Activated T-helper 1 cell treated with anti-CD3 and anti-CD28 coated beads, Interleukin-12 subunit alpha, Interleukin-12 subunit beta, Interleukin-2, Interleukin-4 antibody, amounts not matched to agents 30 ng/mL and 10 ng/mL and 1 ng/mL, durations not matched to agents 14 hours and 24 hours and 36 hours (primary cell): ENCODE measurements around the gene RGS19. TPM values are rescaled to one million over a fixed set of nuclear protein-coding genes. Genes with fewer than 3 reads are reported as not detected.
A peak's percentile ranks its signal among the peaks of the same experiment; 100 is the strongest.

Experiments
- DNase-seq: peaks from one replicate; pipeline ENCODE4 v3.0.0; 2021; ENCODE audit warnings: low spot score
- H3K27ac Mint-ChIP-seq: one replicate; pipeline ENCODE4 v1.8.0; 2021; ENCODE audit warnings: mild to moderate bottlenecking, mixed read lengths
- H3K27me3 Mint-ChIP-seq: one replicate; pipeline ENCODE4 v1.8.0; 2022; ENCODE audit warnings: mild to moderate bottlenecking, moderate library complexity, mixed read lengths; ENCODE audit not compliant: insufficient read depth
- H3K36me3 Mint-ChIP-seq: one replicate; pipeline ENCODE4 v1.8.0; 2021; ENCODE audit warnings: low read depth, mixed read lengths
- H3K4me1 Mint-ChIP-seq: one replicate; pipeline ENCODE4 v1.8.0; 2021; ENCODE audit warnings: low read depth, mixed read lengths
- H3K4me3 Mint-ChIP-seq: one replicate; pipeline ENCODE4 v1.8.0; 2021; ENCODE audit warnings: mild to moderate bottlenecking, moderate library complexity, mixed read lengths
- H3K9me3 Mint-ChIP-seq: one replicate; pipeline ENCODE4 v1.8.0; 2021; ENCODE audit warnings: mixed read lengths
- intact Hi-C: fragments of 100-400 bp; cut with micrococcal nuclease; formaldehyde crosslinking; loops from one replicate; pipeline ENCODE4 v1.15.1; 2024
- total RNA-seq: library from RNA; stranded (reverse); gene quantifications from 2 replicates; pipeline ENCODE4 v1.2.3, GENCODE V29; 2022

The RGS19 gene
- total RNA-seq, 1 donor from 2014 or later: 54.7 TPM

DNA sequence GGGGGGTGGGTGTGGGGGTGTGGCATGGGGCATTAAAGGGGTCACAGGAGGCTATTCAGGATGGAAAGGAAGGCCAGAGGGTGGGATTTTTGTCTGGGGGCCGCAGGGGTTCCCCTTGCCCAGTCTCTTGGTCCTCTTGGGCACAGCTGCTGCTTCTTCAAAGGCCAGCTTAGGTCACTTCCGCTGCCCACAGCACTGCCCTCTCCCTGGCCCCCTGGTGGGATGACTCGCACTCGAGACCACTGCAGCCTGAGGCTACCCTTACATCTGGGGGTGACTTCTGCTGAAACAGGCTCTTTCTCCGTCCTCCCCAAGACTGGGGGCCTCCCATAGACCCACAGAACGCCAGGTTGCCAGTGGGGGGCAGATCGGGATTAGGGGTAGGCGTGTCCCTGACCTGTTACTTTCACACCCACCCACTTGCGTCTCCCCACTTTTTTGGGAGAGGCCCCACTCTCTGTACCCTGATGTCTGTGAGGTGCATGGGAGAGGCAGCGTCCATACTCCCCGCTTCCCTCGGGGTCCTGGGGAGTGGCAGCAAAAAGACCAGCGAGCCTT lies 3.6 kb upstream of the RGS19 start:
- peaks cover 21% of the 10 kb centered on the region for H3K4me1 Mint-ChIP-seq
- no peak for DNase-seq
- intact Hi-C loops: loop anchor here (1.0 kb wide), 1 partner anchor 37 kb away; no protein-coding TSS in a partner anchor
- peaks cover 24% of the 10 kb centered on the region for H3K27me3 Mint-ChIP-seq
- H3K4me3 Mint-ChIP-seq: peak overlapping the region; percentile 72
- peaks cover 1% of the 10 kb centered on the region for H3K36me3 Mint-ChIP-seq
- peaks cover 3% of the 10 kb centered on the region for H3K9me3 Mint-ChIP-seq
- peak overlapping the region; percentile 55 for H3K27ac Mint-ChIP-seq

DNA sequence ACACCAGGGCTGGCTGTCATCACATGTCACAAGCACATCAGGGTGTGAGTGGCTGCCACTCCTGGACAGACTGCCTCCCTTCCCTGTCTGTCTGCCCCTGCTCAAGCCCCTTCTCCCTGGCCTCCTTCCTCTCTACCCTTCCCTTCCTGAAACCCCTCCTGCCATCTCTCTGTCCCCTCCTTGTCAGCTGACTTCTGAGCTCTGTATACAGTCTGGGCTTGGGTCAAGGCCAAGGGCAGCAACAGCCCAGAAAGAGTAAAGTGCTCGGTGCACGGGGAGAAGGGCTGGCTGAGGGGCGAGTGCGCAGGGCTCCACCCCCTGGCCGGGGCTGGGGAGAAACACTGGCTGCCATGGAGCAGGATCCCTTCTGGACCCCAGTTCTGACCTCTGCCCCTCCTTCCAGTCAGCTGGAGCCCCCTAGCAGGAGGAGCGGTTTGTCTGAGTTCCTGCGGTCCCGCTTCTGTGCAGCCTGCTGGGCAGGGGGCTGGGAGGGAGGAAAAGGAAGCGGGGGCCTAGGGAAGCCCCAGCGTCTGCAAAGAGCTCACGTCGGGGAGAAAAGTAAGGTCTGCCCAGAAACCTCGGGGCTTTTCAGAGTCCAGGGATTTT lies 2.9 kb upstream of the RGS19 start:
- Mint-ChIP-seq H3K4me1 (peaks cover 24% of the 10 kb centered on the region), H3K36me3 (peaks cover 2% of the 10 kb centered on the region), H3K9me3 (no peaks in the 10 kb centered on the region), H3K27me3 (peaks cover 24% of the 10 kb centered on the region), H3K4me3 (peak overlapping the region; percentile 65), H3K27ac (peak overlapping the region; percentile 44)
- no peak for DNase-seq
- intact Hi-C loops: no loop called here

DNA sequence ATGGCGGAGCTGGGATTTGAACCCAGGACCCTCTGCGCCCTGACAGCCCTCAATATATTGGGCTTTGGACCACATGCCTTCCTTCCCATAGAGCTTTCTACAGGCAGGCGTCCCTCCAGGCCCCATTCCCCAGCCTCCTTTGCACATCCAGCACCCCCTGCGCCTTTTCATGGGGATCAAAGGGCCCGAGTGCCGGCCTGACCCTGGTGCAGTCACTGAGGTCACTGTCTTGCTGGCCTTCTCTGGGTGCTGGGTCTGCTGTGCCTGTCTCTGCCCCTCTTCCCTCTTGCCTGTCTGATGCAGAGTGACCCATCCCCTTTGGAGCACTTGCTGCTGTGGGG lies 2.3 kb upstream of the RGS19 start:
- no peak for DNase-seq
- intact Hi-C loops: no loop called here
- H3K4me1 Mint-ChIP-seq: peaks cover 24% of the 10 kb centered on the region
- H3K4me3 Mint-ChIP-seq: peak overlapping the region; percentile 65
- peaks cover 24% of the 10 kb centered on the region for H3K27me3 Mint-ChIP-seq
- H3K36me3 Mint-ChIP-seq: peaks cover 2% of the 10 kb centered on the region
- H3K27ac Mint-ChIP-seq: peak overlapping the region; percentile 72
- no peaks in the 10 kb centered on the region for H3K9me3 Mint-ChIP-seq

DNA sequence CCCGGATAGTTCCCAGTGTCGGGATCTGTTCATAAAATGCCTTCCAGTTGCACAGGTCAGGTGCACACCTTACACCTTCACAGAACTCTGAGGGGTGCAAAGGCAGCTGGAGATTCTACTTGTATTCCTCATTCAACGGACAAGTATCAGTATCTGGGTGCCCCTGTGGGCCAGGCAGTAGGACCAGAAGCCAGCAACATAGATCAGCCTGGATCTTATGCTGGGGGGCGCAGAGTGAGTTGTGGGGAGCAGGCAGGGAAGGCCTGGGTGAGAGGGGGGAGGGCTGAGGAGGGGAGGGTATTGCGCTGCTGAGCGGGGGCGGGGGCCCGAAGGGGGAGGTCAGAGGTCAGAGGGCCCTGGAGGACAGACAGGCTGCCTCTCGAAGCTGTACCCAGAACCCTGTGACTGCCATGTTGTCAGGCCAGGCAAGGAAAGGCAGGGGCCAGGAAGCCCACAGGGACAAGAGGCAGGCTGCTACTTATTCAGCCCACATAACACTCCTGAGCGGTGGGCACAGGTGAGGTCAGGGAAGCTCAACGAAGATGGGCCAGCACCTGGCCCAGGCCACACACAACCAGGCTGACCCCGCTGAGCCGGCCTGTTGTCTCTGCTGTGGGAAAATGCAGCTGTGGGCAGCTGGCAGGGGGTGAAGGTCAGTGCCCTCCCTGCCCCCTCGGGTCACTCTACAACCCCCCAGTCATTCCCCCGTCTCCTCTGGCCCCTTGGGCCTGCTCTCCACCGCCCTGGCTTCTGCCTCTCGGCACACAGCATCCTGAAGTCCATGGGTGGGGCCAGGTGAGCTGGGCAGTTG lies 1.7 kb upstream of the RGS19 start:
- peaks cover 3% of the 10 kb centered on the region for H3K36me3 Mint-ChIP-seq
- H3K9me3 Mint-ChIP-seq: no peaks in the 10 kb centered on the region
- H3K27me3 Mint-ChIP-seq: peaks cover 21% of the 10 kb centered on the region
- H3K4me1 Mint-ChIP-seq: peaks cover 24% of the 10 kb centered on the region
- no peak for DNase-seq
- intact Hi-C loops: no loop called here
- H3K27ac Mint-ChIP-seq: peak overlapping the region; percentile 48
- peak overlapping the region; percentile 72 for H3K4me3 Mint-ChIP-seq

DNA sequence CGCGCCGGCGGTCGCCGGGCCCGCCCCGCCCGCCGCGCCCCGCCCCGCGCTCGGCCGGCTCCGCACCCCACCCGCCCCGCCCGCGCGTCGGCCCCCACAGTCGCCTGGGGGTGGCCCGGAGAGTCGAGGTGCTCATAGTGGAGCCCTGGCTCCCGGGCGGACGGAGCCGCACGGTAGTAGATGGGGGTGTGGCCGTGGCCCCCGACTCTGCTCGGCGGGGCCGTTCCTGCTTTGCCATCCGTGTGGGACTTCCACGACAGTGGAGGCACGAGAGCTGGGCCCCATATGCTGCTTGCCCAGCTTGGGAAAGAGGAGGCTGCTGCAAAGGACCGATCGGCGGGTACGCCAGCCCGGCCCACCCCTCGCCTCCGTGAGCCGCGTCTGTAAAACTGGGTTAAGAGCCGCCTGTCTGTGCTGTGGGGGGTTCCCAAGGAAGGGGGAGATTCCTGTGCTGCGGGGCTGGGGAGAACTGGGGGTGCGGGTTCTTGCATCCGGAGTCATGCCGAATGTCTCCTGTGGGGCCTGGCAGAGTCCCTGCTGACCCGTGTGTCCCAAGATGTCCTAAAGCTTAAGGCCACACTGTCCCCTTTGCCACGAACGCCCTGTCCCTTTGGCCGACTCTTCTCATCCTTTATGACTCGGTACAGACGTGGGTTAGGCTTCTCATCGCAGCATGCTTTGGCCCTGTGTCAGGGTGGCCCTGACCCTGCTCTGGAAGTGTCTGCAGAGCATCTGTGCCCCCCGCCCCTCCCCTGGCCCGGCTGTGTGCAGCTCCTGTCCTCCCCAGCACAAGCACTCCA lies 895 bp upstream of the RGS19 start, which contains the start of gene OPRL1:
Gene OPRL1, plus strand, starts transcription at position 70 of the 800 bp plus-strand sequence. CDS start 12,639 bp downstream, outside the sequence.
- Mint-ChIP-seq H3K9me3 (no peaks in the 10 kb centered on the region), H3K27ac (peak within 1 kb of the TSS; percentile 83), H3K4me3 (peak within 1 kb of the TSS; percentile 93), H3K4me1 (peaks cover 24% of the 10 kb centered on the region), H3K27me3 (peaks cover 13% of the 10 kb centered on the region), H3K36me3 (peaks cover 7% of the 10 kb centered on the region)
- intact Hi-C loops: no loop called here
- no peak for DNase-seq

DNA sequence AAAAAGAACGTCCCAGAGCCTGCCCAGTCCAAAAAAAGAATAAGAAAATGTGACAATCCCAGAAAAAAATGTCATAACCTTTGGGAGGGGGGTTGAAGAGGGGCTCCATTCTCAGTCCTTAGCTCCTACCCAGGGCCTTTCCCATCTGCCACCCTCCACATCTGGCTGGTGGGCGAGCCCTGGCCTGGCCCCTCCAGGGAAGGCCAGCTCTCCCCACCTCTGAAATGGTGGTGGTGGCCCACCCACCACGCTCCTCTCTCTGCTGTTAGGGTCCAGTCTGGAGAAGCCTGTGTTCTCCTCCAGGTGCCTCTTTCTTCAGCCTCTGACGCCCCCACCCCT lies 415 bp downstream of the RGS19 start:
- H3K4me3 Mint-ChIP-seq: peak overlapping the region; percentile 93
- peaks cover 20% of the 10 kb centered on the region for H3K4me1 Mint-ChIP-seq
- intact Hi-C loops: loop anchor here (1.0 to 5.0 kb wide), 7 partner anchors 16 to 862 kb away; partner anchors contain the start of genes C20orf204, DNAJC5, PCMTD2 and RTEL1
- no peak for DNase-seq
- H3K27ac Mint-ChIP-seq: peak overlapping the region; percentile 83
- peaks cover 8% of the 10 kb centered on the region for H3K36me3 Mint-ChIP-seq
- H3K27me3 Mint-ChIP-seq: peaks cover 4% of the 10 kb centered on the region
- no peaks in the 10 kb centered on the region for H3K9me3 Mint-ChIP-seq

DNA sequence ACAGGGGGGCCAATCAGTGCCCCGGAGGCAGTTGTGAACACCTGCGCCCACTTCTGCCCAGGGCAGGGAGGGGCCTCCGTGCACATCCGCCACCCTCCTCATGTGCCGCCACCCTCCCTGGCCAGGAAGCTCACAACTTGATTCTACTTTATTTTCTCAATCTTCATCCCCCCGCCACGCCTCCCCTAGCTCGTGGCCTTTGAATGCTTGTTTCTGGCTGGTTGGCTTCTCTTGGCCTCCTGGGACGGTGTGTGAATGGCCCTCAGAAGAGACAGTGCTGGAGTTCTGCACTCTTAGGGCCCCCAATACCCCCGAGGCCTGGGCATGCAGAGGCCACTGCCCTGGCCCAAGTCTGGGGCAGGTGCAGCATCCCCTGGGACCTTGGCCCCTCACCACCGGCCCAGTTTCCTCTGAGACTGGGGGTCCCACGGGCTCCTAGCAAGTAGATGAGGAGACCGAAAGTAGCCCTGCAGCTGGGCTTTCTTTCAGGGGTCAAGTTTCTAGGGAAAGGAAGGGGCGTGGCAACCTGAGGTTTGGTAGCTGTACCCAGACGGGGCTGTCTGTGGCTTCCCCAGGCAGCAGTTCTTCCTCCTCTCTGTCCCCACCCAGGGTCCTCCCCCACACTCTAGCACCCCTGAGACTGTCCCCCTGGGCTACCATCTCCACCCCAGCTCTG lies 1.3 kb downstream of the RGS19 start:
- Mint-ChIP-seq H3K9me3 (no peaks in the 10 kb centered on the region), H3K4me1 (peaks cover 20% of the 10 kb centered on the region), H3K4me3 (peak overlapping the region; percentile 93), H3K36me3 (peaks cover 8% of the 10 kb centered on the region), H3K27ac (peak overlapping the region; percentile 84), H3K27me3 (peaks cover 4% of the 10 kb centered on the region)
- peak; percentile 52 for DNase-seq
- intact Hi-C loops: loop anchor here (1.0 to 5.0 kb wide), 6 partner anchors 12 to 861 kb away; partner anchors contain the start of genes C20orf204, DNAJC5, RTEL1 and YTHDF1

DNA sequence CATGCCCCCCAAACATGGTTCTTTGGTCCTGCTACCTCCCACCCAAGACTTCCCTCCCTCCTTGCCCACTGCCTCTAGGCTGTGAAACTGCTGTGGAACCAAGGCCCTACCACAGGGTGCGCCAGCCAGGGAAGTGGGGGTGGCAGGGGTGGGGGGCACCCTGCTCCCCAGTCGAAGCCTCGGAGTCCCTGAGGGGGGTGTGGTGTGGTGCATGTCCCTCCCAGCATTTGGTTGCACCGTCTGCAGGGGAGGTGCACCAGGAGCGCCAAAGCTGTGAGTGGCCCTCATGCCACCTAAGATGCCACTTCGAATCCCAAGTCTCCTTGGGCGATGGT lies 1.8 kb downstream of the RGS19 start:
- Mint-ChIP-seq H3K27me3 (peaks cover 2% of the 10 kb centered on the region), H3K9me3 (no peaks in the 10 kb centered on the region), H3K4me1 (peaks cover 19% of the 10 kb centered on the region), H3K27ac (peak overlapping the region; percentile 84), H3K36me3 (peaks cover 9% of the 10 kb centered on the region), H3K4me3 (peak overlapping the region; percentile 93)
- intact Hi-C loops: loop anchor here (1.0 to 5.0 kb wide), 6 partner anchors 11 to 860 kb away; partner anchors contain the start of genes C20orf204, DNAJC5, RTEL1 and YTHDF1
- DNase-seq: no peak

DNA sequence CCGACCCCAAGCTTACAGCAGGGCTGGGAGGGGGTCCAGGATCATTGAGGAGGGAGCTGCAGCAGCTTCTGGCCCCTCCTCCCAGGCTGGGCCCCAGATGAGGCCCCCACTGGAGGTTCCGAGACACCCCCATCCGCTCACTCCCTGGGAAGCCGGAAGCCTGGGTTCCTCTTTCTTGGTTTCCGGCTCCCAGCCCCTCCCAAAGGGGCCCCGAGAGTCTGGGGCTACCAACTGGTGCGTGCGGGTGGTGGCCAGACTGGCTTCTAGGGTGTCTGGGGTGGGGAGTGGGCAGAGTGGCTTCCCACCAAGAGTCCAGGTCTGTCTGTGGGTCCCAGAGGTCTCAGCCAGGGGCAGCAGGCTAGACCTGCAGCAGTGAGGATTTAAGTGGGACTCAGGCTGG lies 2.2 kb downstream of the RGS19 start:
- Mint-ChIP-seq H3K4me1 (peaks cover 19% of the 10 kb centered on the region), H3K4me3 (peak overlapping the region; percentile 93), H3K27ac (peak overlapping the region; percentile 72), H3K9me3 (no peaks in the 10 kb centered on the region), H3K27me3 (no peaks in the 10 kb centered on the region), H3K36me3 (peaks cover 10% of the 10 kb centered on the region)
- DNase-seq: peak; percentile 33
- intact Hi-C loops: loop anchor here (1.0 to 5.0 kb wide), 6 partner anchors 11 to 860 kb away; partner anchors contain the start of genes C20orf204, DNAJC5, RTEL1 and YTHDF1

DNA sequence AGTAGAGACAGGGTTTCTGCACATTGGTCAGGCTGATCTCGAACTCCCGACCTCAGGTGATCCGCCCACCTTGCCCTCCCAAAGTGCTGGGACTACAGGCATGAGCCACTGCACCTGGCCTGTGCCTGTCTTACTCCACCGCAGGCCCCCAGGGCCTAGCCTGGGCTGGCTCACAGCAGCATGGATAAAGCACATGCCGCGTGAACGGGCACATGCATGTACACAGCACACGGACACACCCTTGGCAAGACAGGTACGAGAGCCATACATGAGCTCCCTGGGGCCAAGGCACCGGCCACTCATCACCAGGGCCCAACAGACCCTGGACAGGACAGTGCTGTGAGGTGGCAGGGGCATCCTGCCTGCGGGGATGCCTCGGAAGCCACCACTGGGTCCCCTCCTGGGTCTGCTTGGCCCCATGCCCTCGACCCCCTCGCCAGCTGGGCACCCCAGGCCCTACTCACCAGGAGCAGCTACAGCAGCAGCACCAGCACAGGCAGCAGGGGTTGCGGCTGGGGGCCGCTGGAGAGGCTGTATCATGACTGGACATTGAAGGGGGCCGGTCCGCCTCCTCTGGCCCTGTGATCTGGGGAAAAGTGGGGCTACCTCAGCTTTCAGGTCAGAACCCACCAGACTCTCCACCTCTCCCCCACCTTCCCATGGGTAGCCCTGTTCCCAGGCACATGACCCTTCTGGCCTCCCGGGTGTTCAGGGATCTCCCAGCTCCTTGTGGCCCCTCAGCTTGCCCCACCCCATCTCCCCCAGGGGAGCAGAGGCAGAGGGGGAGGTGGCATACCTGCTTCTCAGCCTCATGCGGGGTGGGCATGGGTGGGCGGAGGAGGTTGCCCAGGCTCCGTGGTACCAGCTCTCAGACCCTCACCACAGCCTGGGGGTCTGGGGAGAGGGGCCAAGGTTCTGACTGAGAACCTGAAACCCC lies 3.0 kb downstream of the RGS19 start:
- Mint-ChIP-seq H3K36me3 (peaks cover 10% of the 10 kb centered on the region), H3K4me3 (peak overlapping the region; percentile 93), H3K27ac (no peak overlapping the region), H3K27me3 (no peaks in the 10 kb centered on the region), H3K4me1 (peaks cover 14% of the 10 kb centered on the region), H3K9me3 (no peaks in the 10 kb centered on the region)
- intact Hi-C loops: loop anchor here (5.0 kb wide), 4 partner anchors 39 to 859 kb away; partner anchors contain the start of genes C20orf204, DNAJC5, RTEL1 and YTHDF1
- DNase-seq: no peak

DNA sequence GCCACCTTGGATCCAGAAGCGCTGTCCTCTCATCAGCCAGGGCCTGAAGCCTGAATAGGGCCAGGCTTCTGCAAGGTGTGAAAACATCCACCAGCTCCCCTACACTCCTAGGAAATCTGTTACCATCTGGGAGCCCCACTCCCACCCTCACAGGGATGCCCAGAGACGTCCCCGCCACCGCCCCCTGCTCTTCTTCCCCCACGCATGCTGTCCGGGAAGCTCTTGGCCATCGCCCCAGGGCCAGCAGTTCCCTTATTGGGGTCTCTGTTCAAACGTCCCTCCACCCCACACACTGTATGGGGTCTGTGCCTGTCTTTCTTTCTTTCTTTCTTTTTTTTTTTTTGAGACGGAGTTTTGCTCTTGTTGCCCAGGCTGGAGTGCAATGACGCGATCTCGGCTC lies 3.8 kb downstream of the RGS19 start:
- Mint-ChIP-seq H3K4me3 (no peak overlapping the region), H3K4me1 (peaks cover 14% of the 10 kb centered on the region), H3K27me3 (no peaks in the 10 kb centered on the region), H3K9me3 (no peaks in the 10 kb centered on the region), H3K36me3 (peaks cover 12% of the 10 kb centered on the region), H3K27ac (no peak overlapping the region)
- no peak for DNase-seq
- intact Hi-C loops: loop anchor here (5.0 kb wide), 4 partner anchors 38 to 858 kb away; partner anchors contain the start of genes C20orf204, DNAJC5, RTEL1 and YTHDF1
